GM21528 (cell line): Measurements from ENCODE around the gene ZNF573.

Experiments used
- ATAC-seq: cut with Tn5 transposase; IDR thresholded peaks from one replicate; pipeline ENCODE4 v1.9.1; 2021; ENCODE audit warnings: mild to moderate bottlenecking, moderate library complexity; ENCODE audit not compliant: unreplicated experiment, low FRiP score

Gene ZNF573

DNA sequence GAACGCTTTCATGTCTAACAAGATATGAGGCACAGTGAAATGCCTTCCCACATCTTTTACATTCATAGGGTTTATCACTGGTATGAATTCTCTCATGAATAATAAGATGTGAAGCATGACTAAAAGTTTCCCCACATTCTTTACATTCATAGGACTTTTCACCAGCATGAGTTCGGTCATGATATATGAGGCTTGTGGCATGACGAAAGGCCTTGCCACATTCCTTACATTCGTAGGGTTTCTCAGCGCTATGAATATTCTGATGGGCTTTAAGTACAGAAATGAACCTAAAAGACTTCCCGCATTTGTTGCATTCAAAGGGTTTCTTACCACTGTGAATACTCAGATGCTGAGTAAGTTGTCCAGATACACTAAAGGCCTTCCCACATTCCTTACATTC is 81.2 kb downstream of the ZNF573 start:
- ATAC-seq = no peak

DNA sequence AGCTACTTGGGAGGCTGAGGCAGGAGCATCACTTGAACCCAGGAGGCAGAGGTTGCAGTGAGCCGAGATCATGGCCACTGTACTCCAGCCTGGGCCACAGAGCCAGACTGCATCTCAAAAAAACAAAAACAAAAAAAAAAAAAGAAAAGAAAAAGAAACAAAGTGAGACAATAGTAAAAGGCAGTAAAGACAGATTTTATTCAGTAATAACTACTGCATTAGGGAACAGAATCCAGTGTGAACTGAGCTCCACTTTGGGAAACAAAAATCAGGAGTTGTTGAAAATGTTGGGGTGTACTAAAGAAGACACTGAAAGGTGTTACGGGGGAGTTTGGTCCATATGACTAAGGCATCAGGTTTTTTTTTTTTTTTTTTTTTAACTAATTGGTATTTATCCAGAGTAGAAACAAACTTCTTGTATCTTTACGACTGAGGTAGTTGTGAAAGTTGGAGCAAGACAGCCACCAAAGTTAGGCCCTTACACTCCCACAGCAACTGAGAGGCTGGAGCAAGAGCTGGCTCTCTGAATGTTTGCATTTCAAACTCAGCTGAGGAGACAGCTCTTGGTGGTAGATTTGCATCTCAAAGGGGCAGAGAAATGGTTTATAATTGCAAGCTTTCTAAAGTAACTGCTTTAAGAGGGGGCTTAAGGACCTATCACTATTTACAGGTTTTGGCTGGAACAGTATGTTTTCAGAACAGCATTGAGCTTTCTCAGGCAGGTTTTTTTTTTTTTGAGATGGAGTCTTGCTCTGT is 84.1 kb downstream of the ZNF573 start:
- ATAC-seq = no peak

DNA sequence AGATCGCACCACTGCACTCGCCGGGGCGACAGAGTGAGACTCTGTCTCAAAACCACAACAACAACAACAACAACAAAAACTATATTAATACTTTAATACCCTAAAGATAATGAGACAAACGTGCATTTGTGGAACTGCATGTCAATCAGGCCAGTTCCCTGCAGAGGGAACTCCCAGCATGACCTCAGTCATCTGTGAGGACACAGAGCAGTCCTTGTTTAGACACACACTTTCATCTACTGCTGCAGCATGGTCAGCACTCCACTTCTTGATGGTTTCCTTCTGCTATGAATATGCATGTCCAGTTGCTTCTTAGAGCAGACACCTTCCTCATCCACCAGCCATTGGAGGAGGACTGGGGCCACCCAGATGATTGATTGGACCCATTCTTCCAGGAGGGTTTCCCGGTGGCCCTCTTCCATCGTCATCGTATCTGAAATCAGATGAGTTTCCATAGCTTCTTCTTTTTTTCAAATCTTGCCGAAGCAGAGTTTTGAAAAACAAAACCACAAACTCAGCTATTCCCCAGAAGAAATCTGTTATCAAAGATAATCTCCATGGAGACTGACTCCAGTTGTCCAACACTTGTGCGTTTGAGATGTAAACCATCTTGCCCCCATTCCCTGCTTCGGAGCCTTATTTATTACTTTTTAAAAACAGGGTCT is 86.3 kb downstream of the ZNF573 start:
- ATAC-seq = no peak

GRCh38 chr19:37691881-37692504 is 87.4 kb downstream of the ZNF573 start:
- no peak for ATAC-seq
